Spinal cord (tissue), 4 donors: ENCODE measurements around the gene NASP. TPM values are rescaled to one million over a fixed set of nuclear protein-coding genes. Genes with fewer than 3 reads are reported as not detected.

Source experiments
- polyA plus RNA-seq, 2 donors: library from polyadenylated mRNA; unstranded; fragments of 120-200 nt; gene quantifications; one replicate each; pipeline ENCODE4 v1.2.1, GENCODE V29; 2013; ENCODE audit not compliant: insufficient read length in 2 of 2
- small RNA-seq: library from RNA; depleted of rRNA; stranded (forward); fragments of <200 nt; gene quantifications from one replicate; pipeline ENCODE3, GENCODE V24; 2014; ENCODE audit warnings: low replicate concordance
- total RNA-seq, 2 donors: library from RNA; depleted of rRNA in 1 of 2; stranded (reverse); fragments of 120-200 nt in 1 of 2; fragments of >200 nt in 1 of 2; gene quantifications; one replicate each; pipeline versions ENCODE4 v1.2.3 to v1.2.4, GENCODE V29; 2013 to 2014

The NASP gene
- total and polyA plus RNA-seq, 4 donors, result 64.5 to 265 (median 161) TPM

Small RNA genes lying within 50 kb of the gene (small RNA-seq; reads per million reads assigned to genes)
- gene AL355480.1, result not detected
- not detected for gene AL355480.2
- not detected for gene AL355480.3
- not detected for gene AL355480.4

Other genes starting within 250 kb of the NASP start
- 10 to 100 TPM in 1 of 2 donors, 1 to 10 TPM in 1; 6.8 to 10.1 TPM for gene TOE1, start 243.9 kb upstream of the NASP start, total RNA-seq
- 1 to 10 TPM; 9.1 to 9.6 TPM for gene TOE1, start 243.9 kb upstream of the NASP start, polyA plus RNA-seq
- gene MUTYH, start 243.6 kb upstream of the NASP start, total RNA-seq, result 10 to 100 TPM; 13.2 to 36.5 TPM
- 10 to 100 TPM; 39.7 to 55.7 TPM for gene MUTYH, start 243.6 kb upstream of the NASP start, polyA plus RNA-seq
- gene TESK2, start 92.9 kb upstream of the NASP start, total RNA-seq, result 1 to 10 TPM; 5.4 to 7.3 TPM
- 1 to 10 TPM; 4.0 to 4.9 TPM for gene TESK2, start 92.9 kb upstream of the NASP start, polyA plus RNA-seq
- gene CCDC163, start 84.0 kb upstream of the NASP start, total RNA-seq, result 1 to 10 TPM; 1.6 to 5.8 TPM
- 1 to 10 TPM; 2.9 to 8.7 TPM for gene CCDC163, start 84.0 kb upstream of the NASP start, polyA plus RNA-seq
- gene MMACHC, start 83.7 kb upstream of the NASP start, total RNA-seq, result 1 to 10 TPM; 2.7 to 6.1 TPM
- gene MMACHC, start 83.7 kb upstream of the NASP start, polyA plus RNA-seq, result 1 to 10 TPM; 8.8 to 9.9 TPM
- 100 to 1,000 TPM; 474 to 504 TPM for gene PRDX1, start 62.2 kb upstream of the NASP start, total RNA-seq
- 100 to 1,000 TPM; 393 to 481 TPM for gene PRDX1, start 62.2 kb upstream of the NASP start, polyA plus RNA-seq
- 100 to 1,000 TPM in 1 of 2 donors, 10 to 100 TPM in 1; 58.9 to 121 TPM for gene AKR1A1, start 33.2 kb upstream of the NASP start, total RNA-seq
- gene AKR1A1, start 33.2 kb upstream of the NASP start, polyA plus RNA-seq, result 100 to 1,000 TPM; 113 to 116 TPM
- gene CCDC17, start 40.0 kb downstream of the NASP start, total RNA-seq, result 1 to 10 TPM in 1 of 2 donors, not detected in 1; 1.0 TPM
- 1 to 10 TPM; 1.1 to 1.7 TPM for gene CCDC17, start 40.0 kb downstream of the NASP start, polyA plus RNA-seq
- 10 to 100 TPM; 80.0 to 87.0 TPM for gene GPBP1L1, start 102.5 kb downstream of the NASP start, total RNA-seq
- gene GPBP1L1, start 102.5 kb downstream of the NASP start, polyA plus RNA-seq, result 10 to 100 TPM; 51.0 to 59.7 TPM
- gene TMEM69, start 104.1 kb downstream of the NASP start, total RNA-seq, result 10 to 100 TPM; 14.2 to 24.3 TPM
- 10 to 100 TPM; 27.9 to 30.7 TPM for gene TMEM69, start 104.1 kb downstream of the NASP start, polyA plus RNA-seq
- gene IPP, start 166.6 kb downstream of the NASP start, total RNA-seq, result 10 to 100 TPM; 18.5 to 18.7 TPM
- gene IPP, start 166.6 kb downstream of the NASP start, polyA plus RNA-seq, result 10 to 100 TPM; 22.9 to 23.2 TPM
- gene MAST2, start 219.6 kb downstream of the NASP start, total RNA-seq, result 10 to 100 TPM; 28.3 to 34.6 TPM
- gene MAST2, start 219.6 kb downstream of the NASP start, polyA plus RNA-seq, result 10 to 100 TPM; 57.7 to 75.0 TPM